NCI-H2081 treated with DMSO at 0.1 percent for 48 hours (cell line): ENCODE results near the gene GPR160.
"Not testable (repeated sequence)": the region's sequence is repeated elsewhere in the genome, so short reads cannot be mapped to it uniquely, and the experiment has no call there.

Experiments used
- DNase-seq: peaks from one replicate; lab custom pipeline; 2025; lab: John Stamatoyannopoulos, UW

The GPR160 gene

DNA sequence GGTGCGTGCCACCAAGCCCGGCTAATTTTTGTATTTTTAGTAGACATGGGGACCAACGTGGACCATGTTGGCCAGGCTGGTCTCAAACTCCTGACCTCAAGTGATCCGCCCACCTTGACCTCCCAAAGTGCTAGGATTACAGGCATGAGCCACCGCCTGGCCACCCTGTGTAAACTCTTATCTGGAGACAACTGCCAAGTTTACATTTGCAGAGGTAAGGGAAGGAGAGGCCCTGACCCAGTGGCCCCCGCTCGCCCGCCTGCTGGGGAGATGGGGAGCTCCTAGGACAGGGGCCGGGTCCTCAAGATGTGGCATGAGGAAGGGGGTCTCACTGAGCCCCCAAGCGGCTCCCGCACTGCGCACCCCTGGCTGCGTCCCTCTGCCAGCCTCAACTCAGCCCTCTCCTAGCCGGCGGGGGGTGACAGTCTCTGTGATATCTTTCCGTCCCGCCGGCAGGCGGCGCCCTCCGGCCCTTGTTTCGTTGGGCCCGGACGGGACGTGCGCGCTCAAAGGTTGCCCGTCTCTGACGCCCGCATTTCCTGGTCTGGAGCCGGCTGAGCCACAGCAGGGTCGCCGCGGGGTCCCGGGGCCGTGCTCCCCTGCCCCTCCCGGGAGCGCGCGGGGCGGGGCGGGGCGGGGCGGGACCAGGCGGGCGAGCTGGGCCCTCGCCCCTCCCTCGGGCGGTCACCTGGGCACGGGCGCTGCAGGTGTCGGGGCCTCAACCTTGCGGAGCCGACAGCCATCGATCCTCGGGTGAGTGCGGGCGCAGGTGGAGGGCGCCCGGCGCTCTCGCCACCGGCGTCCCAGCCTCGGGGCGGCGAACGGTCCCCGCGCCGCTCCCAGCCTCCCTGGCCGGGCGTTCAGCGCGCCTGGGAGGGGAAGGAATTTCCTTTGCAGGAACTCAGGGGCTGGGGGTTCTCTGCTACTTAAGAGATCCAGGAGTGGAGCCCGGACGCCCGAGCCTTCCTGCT, at the start of gene GPR160:
Gene GPR160 (plus strand): TSS at position 533 of the 971 bp plus-strand sequence. CDS start 45,978 bp downstream, outside the sequence.
- DNase-seq = peak; percentile 49

- DNase-seq = no peak
Measured at GRCh38 chr3:169990431-169990830, 47.4 kb upstream of the GPR160 start.

- no peak for DNase-seq
Measured at GRCh38 chr3:169992156-169992555, 45.6 kb upstream of the GPR160 start.

DNA sequence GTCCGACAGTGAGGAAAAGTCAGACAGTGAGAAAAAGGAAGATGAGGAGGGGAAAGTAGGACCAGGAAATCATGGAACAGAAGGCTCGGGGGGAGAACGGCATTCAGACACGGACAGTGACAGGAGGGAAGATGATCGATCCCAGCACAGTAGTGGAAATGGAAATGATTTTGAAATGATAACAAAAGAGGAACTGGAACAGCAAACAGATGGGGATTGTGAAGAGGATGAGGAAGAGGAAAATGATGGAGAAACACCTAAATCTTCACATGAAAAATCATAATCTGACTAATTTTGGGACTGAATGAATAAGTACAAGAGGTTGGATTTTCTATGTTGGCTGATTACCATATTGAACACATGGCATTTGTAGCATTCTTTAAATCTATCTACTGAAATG, 45.0 kb upstream of the GPR160 start:
- no peak for DNase-seq

DNA sequence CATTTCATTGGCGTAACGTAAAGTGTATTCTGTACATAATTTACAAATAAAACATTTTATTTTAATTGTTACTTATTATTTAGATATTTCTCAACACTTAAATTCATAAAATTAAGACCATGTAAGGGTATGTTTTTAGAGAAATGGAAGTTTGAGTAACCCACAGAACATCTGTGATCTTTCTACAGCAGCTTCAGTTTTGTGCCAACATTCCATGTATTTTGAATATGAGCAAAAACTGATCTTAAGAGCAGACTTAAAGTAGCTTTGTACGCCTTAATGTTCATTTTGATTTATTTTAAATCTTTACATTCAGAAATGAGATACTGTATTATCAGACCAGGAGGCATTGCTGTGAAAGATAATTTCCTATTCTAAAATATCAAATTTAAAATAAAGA, 44.0 kb upstream of the GPR160 start:
- no peak for DNase-seq

DNA sequence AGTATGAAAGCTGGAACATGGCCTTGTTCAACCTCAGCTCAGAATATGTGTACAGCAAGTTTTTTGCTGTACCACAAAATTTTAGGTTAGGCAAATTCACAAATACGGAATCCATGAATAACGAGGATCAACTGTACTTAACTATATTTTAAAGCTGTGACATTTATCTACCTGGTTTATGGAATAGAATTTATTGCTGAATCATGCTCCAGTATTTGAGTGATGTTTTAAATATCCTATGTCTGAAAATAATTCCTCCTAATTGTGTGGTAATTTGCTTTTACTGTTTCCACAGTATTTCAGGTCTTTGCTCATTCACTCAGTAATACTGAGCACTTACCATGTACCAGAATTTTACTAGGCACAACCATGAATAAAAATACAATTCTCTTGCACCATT, 41.7 kb upstream of the GPR160 start:
- DNase-seq = no peak

DNA sequence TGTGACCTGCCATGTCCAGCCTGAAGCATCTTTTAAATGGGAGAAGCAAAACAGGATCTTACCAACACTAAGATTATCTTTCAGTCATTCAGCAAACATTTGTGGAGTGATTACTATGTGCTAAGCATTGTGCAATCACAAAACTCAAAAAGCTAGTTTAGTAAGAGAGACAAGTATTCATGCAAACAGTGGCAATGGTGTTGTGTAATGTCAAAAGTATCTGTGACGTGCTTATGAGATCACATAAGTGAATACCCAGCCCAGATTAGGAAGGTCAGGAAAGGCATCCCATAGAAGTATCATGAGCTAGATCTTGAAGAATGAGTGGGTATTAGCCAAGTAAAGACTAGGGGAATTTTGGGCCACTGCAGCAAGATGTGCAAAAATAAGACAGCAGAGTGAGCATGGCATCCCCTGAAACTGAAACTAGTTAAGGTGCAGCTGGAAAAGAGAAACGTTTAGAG, 39.1 kb upstream of the GPR160 start:
- DNase-seq = no peak

- DNase-seq = no peak
Measured at GRCh38 chr3:169999433-169999832, 38.4 kb upstream of the GPR160 start.

DNA sequence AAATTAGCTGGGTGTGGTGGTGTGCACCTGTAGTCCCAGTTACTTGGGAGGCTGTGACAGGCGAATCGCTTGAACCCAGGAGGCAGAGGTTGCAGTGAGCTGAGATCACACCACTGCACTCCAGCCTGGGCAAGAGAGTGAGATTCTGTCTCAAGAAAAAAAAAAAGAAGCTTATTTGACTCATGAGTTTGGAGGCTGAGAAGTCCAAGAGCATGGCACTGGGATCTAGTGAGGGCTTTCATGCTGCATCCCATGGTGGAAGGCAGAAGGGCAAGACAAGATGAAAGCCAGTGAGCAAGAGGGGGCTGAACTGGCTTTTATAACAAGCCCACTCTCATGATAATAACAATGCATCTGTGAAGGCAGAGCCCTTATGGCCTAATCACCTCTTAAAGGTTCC, 37.7 kb upstream of the GPR160 start:
- no peak for DNase-seq

DNA sequence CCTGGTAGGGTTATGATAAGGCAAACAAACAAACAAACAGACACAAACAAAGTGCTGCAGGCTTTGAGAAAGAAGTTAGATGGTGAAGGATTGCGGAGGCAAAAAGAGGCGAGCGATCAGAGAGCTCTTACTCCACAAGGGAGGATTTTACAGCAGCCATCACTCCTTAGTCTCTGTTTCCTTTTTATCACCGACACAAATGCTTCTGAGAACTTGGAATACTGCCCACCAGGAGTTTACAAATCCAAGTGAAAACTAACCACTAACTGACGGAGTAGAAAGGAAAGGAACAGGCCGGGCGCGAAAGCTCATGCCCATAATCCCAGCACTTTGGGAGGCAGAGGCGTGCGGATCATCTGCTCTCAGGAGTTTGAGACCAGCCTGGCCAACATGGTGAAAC, 35.6 kb upstream of the GPR160 start:
- no peak for DNase-seq

DNA sequence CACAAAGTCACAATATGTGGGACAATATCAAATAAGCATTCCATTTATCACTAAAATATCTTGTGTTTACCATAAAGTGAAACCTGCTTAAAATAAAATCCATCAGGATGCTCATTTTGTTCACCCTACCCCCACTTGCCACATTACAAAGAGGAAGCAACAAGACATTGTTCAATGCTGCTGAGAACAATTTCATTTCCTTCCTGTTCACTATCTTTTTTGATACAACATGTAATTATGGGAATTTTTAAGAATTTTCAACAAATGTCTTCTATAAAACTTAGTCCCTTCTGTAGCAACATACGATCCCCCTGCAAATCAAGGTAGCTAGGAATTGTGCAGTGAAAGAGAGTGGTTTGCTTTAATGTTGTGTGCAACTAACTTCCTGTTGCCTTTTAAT, 34.9 kb upstream of the GPR160 start:
- DNase-seq = no peak

- no peak for DNase-seq
Measured at GRCh38 chr3:170003881-170004356, 33.9 kb upstream of the GPR160 start.

GRCh38 chr3:170007031-170007663, 30.6 kb upstream of the GPR160 start:
- DNase-seq = no peak

- DNase-seq = no peak
Measured at GRCh38 chr3:170010498-170010897, 27.3 kb upstream of the GPR160 start.

- DNase-seq = peak; percentile 55
Measured at GRCh38 chr3:170012683-170013400, 25.0 kb upstream of the GPR160 start.

DNA sequence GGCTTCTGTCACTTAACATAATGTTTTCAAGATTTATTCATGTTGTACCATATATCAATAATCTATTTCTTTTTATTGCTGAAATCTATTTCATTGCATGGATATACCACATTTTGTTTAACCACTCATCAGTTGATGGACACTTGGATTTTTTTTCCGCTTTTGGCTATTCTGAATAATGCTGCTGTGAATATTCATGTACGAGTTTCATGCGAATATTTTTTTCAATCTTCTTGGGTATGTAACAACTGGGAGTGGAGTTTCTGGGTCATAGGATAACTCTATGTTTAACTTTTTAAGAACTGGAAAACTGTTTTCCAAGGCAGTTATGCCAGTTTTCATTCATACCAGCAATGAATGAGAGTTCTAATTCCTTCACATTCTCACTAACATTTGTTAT, 21.7 kb upstream of the GPR160 start:
- DNase-seq = no peak

DNA sequence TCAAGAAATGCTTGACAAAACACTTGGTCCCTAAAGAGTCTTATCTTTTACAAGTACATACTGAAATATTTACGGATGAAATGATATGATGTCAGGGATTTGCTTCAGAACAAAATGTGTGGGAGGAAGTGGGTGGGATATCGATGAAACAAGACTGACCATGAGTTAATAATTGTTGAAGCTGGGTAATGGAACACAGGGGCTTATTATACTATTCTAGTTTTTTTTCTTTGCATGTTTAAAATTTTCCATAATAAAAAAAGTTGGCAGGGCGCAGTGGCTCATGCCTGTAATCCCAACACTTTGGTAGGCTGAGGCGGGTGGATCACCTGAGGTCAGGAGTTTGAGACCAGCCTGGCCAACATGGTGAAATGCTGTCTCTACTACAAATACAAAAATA, 18.5 kb upstream of the GPR160 start:
- DNase-seq = not testable (repeated sequence)

- DNase-seq = no peak
Measured at GRCh38 chr3:170021083-170021482, 16.7 kb upstream of the GPR160 start.

DNA sequence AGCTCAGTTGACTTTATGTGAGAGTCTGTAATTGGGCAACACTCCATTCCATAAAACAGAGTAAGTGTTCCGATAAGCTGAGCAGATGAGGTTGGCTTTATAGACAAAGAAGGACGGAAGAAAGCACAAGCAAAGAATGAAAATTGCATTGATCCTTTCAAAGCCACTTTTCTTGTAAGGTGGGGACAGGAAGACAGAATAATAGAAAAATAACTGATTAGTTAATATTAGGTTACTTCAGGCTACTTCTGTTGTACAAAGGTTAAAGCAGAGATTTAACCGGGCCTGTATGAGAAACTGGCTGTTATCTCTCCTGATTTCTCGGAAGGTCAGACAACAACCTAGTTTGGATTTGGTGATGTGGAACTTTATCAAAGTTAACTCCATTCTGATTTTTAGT, 15.5 kb upstream of the GPR160 start:
- DNase-seq = no peak

DNA sequence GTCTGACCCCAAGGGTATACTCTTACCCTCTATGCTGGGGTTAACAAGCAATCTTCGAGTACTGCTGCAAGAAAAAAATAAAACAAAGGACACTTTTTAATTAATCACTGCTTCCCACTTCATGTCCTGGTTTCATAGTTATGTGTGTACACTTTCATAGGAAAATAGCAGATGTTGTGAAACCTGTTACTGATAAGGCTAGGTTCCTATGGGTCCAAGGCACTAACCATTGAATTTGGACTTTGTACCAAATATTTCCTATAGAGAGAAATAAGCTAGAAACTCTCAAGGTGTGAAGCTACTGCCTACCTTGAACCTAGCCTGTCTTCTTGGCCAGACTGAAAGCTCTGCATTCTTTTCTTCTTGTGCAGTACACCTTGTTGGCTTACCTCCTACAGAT, 14.6 kb upstream of the GPR160 start:
- no peak for DNase-seq

GRCh38 chr3:170024581-170024980, 13.2 kb upstream of the GPR160 start:
- DNase-seq = no peak
